ENCODE measurements around the gene HORMAD2. TPM values are rescaled to one million over a fixed set of nuclear protein-coding genes. Genes with fewer than 3 reads are reported as not detected.
"Not testable (repeated sequence)": the region's sequence is repeated elsewhere in the genome, so short reads cannot be mapped to it uniquely, and the experiment has no call there.

The HORMAD2 gene
- total RNA-seq, 1 experiment from 2014 or later, result not detected

GRCh38 chr22:30196141-30196879 is 116.0 kb downstream of the HORMAD2 start:
- peak; percentile 100 for DNase-seq (ENCODE audit: low read depth)
- in situ Hi-C loops (cut with HindIII; ENCODE audit: low pct_unique_long_range_greater_than_20kb, low sequenced_read_pairs), result no loop called here

GRCh38 chr22:30196880-30197336 is 116.6 kb downstream of the HORMAD2 start:
- in situ Hi-C loops (cut with HindIII; ENCODE audit: low pct_unique_long_range_greater_than_20kb, low sequenced_read_pairs), result no loop called here
- no peak for DNase-seq (ENCODE audit: low read depth)

- in situ Hi-C loops (cut with HindIII; ENCODE audit: low pct_unique_long_range_greater_than_20kb, low sequenced_read_pairs), result no loop called here
These were observed 117.1 kb downstream of the HORMAD2 start for GRCh38 chr22:30197389-30197788.

GRCh38 chr22:30198152-30198825 is 118.0 kb downstream of the HORMAD2 start:
- DNase-seq (ENCODE audit: low read depth), result no peak
- in situ Hi-C loops (cut with HindIII; ENCODE audit: low pct_unique_long_range_greater_than_20kb, low sequenced_read_pairs), result no loop called here

More at GRCh38 chr22:30197389-30197788, 117.1 kb downstream of the HORMAD2 start:
- DNase-seq (ENCODE audit: low read depth), result no peak

GRCh38 chr22:30198921-30199320 is 118.7 kb downstream of the HORMAD2 start:
- in situ Hi-C loops (cut with HindIII; ENCODE audit: low pct_unique_long_range_greater_than_20kb, low sequenced_read_pairs), result no loop called here
- DNase-seq (ENCODE audit: low read depth), result no peak

GRCh38 chr22:30200905-30201304 is 120.6 kb downstream of the HORMAD2 start:
- DNase-seq (ENCODE audit: low read depth); in situ Hi-C loops (cut with HindIII; ENCODE audit: low pct_unique_long_range_greater_than_20kb, low sequenced_read_pairs): not testable (repeated sequence)

GRCh38 chr22:30201945-30202344 is 121.7 kb downstream of the HORMAD2 start:
- DNase-seq (ENCODE audit: low read depth), result no peak
- in situ Hi-C loops (cut with HindIII; ENCODE audit: low pct_unique_long_range_greater_than_20kb, low sequenced_read_pairs), result no loop called here

GRCh38 chr22:30202531-30203006 is 122.3 kb downstream of the HORMAD2 start:
- DNase-seq (ENCODE audit: low read depth), result no peak
- in situ Hi-C loops (cut with HindIII; ENCODE audit: low pct_unique_long_range_greater_than_20kb, low sequenced_read_pairs), result no loop called here

GRCh38 chr22:30204015-30204741 is 123.9 kb downstream of the HORMAD2 start:
- no peak for DNase-seq (ENCODE audit: low read depth)
- in situ Hi-C loops (cut with HindIII; ENCODE audit: low pct_unique_long_range_greater_than_20kb, low sequenced_read_pairs), result no loop called here

GRCh38 chr22:30204742-30205111 is 124.5 kb downstream of the HORMAD2 start:
- DNase-seq (ENCODE audit: low read depth), result no peak
- in situ Hi-C loops (cut with HindIII; ENCODE audit: low pct_unique_long_range_greater_than_20kb, low sequenced_read_pairs), result no loop called here

GRCh38 chr22:30205281-30206115 is 125.2 kb downstream of the HORMAD2 start:
- DNase-seq (ENCODE audit: low read depth), result peak; percentile 74
- in situ Hi-C loops (cut with HindIII; ENCODE audit: low pct_unique_long_range_greater_than_20kb, low sequenced_read_pairs), result no loop called here

- DNase-seq (ENCODE audit: low read depth), result peak; percentile 87
- in situ Hi-C loops (cut with HindIII; ENCODE audit: low pct_unique_long_range_greater_than_20kb, low sequenced_read_pairs), result no loop called here
These were observed 126.7 kb downstream of the HORMAD2 start for GRCh38 chr22:30206944-30207343.

GRCh38 chr22:30208631-30209603 is 128.7 kb downstream of the HORMAD2 start:
- peak; percentile 77 for DNase-seq (ENCODE audit: low read depth)

GRCh38 chr22:30209642-30210041 is 129.4 kb downstream of the HORMAD2 start:
- no peak for DNase-seq (ENCODE audit: low read depth)
- in situ Hi-C loops (cut with HindIII; ENCODE audit: low pct_unique_long_range_greater_than_20kb, low sequenced_read_pairs), result no loop called here

More at GRCh38 chr22:30208631-30209603, 128.7 kb downstream of the HORMAD2 start:
- in situ Hi-C loops (cut with HindIII; ENCODE audit: low pct_unique_long_range_greater_than_20kb, low sequenced_read_pairs), result no loop called here

GRCh38 chr22:30210235-30210909 is 130.1 kb downstream of the HORMAD2 start:
- in situ Hi-C loops (cut with HindIII; ENCODE audit: low pct_unique_long_range_greater_than_20kb, low sequenced_read_pairs), result no loop called here
- peak; percentile 95 for DNase-seq (ENCODE audit: low read depth)

GRCh38 chr22:30211124-30211820 is 131.0 kb downstream of the HORMAD2 start:
- in situ Hi-C loops (cut with HindIII; ENCODE audit: low pct_unique_long_range_greater_than_20kb, low sequenced_read_pairs), result no loop called here

More at GRCh38 chr22:30211124-30211820, 131.0 kb downstream of the HORMAD2 start:
- DNase-seq (ENCODE audit: low read depth), result no peak
